OCI-LY1 (cell line): Measurements from ENCODE around the gene CDC123.

Source experiments
- EZH2 ChIP-seq: fragments of 200-600 bp; sonication (generic), shearing (Covaris generic); IDR thresholded peaks from 2 replicates; pipeline ENCODE4 v1.8.0; 2017; ENCODE audit warnings: borderline replicate concordance, mixed run types, mild to moderate bottlenecking, antibody characterized with exemption, low read length, moderate library complexity, mixed read lengths
- TF ChIP-seq, protein P1 (sequence below): fragments of 200-600 bp; sonication (generic), shearing (Covaris generic); IDR thresholded peaks from 2 replicates; pipeline ENCODE4 v1.5.1; 2017; ENCODE audit warnings: mild to moderate bottlenecking, antibody characterized with exemption, low read length, moderate library complexity, mixed read lengths

GRCh38 chr10:12154516-12154915 is 41.5 kb upstream of the CDC123 start:
- TF ChIP-seq, protein P1, sequence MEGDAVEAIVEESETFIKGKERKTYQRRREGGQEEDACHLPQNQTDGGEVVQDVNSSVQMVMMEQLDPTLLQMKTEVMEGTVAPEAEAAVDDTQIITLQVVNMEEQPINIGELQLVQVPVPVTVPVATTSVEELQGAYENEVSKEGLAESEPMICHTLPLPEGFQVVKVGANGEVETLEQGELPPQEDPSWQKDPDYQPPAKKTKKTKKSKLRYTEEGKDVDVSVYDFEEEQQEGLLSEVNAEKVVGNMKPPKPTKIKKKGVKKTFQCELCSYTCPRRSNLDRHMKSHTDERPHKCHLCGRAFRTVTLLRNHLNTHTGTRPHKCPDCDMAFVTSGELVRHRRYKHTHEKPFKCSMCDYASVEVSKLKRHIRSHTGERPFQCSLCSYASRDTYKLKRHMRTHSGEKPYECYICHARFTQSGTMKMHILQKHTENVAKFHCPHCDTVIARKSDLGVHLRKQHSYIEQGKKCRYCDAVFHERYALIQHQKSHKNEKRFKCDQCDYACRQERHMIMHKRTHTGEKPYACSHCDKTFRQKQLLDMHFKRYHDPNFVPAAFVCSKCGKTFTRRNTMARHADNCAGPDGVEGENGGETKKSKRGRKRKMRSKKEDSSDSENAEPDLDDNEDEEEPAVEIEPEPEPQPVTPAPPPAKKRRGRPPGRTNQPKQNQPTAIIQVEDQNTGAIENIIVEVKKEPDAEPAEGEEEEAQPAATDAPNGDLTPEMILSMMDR = no peak
- no peak for TF ChIP-seq EZH2
